GM21381 (cell line): Measurements from ENCODE around the gene TUT7.
"Not testable (repeated sequence)": the region's sequence is repeated elsewhere in the genome, so short reads cannot be mapped to it uniquely, and the experiment has no call there.

ENCODE experiments used
- ATAC-seq: cut with Tn5 transposase; IDR thresholded peaks from one replicate; pipeline ENCODE4 v1.9.1; 2021; ENCODE audit warnings: mild to moderate bottlenecking, moderate library complexity; ENCODE audit not compliant: unreplicated experiment

The TUT7 gene

GRCh38 chr9:86354011-86354817, at the start of gene TUT7:
Gene TUT7 (minus strand): TSS chr9:86354410. CDS start chr9:86353199, 1,211 bp downstream.
- ATAC-seq = peak; percentile 81

GRCh38 chr9:86402591-86402990, 48.4 kb upstream of the TUT7 start:
- no peak for ATAC-seq

- ATAC-seq = no peak
Observed at GRCh38 chr9:86396412-86396811, 42.2 kb upstream of the TUT7 start.

GRCh38 chr9:86390184-86390583, 36.0 kb upstream of the TUT7 start:
- not testable (repeated sequence) for ATAC-seq

GRCh38 chr9:86389628-86390027, 35.4 kb upstream of the TUT7 start:
- no peak for ATAC-seq

GRCh38 chr9:86387376-86387775, 33.2 kb upstream of the TUT7 start:
- no peak for ATAC-seq

GRCh38 chr9:86383000-86383399, 28.8 kb upstream of the TUT7 start:
- ATAC-seq = not testable (repeated sequence)

GRCh38 chr9:86376016-86376415, 21.8 kb upstream of the TUT7 start:
- ATAC-seq = no peak

GRCh38 chr9:86369810-86370209, 15.6 kb upstream of the TUT7 start:
- ATAC-seq = no peak

- ATAC-seq = no peak
Observed at GRCh38 chr9:86368871-86369521, 14.8 kb upstream of the TUT7 start.

GRCh38 chr9:86361176-86361575, 7.0 kb upstream of the TUT7 start:
- ATAC-seq = no peak

- ATAC-seq = no peak
Observed at GRCh38 chr9:86359151-86359879, 5.1 kb upstream of the TUT7 start.

GRCh38 chr9:86356871-86357866, 3.0 kb upstream of the TUT7 start:
- no peak for ATAC-seq

- ATAC-seq = no peak
Observed at GRCh38 chr9:86355814-86356213, 1.6 kb upstream of the TUT7 start.

- ATAC-seq = no peak
Observed at GRCh38 chr9:86354818-86355309, 654 bp upstream of the TUT7 start.

- no peak for ATAC-seq
Observed at GRCh38 chr9:86353655-86354010, 577 bp downstream of the TUT7 start.

GRCh38 chr9:86352440-86353077, 1.7 kb downstream of the TUT7 start:
- ATAC-seq = peak; percentile 16

GRCh38 chr9:86351880-86352279, 2.3 kb downstream of the TUT7 start:
- no peak for ATAC-seq

GRCh38 chr9:86350006-86350760, 4.0 kb downstream of the TUT7 start:
- peak; percentile 28 for ATAC-seq
